Activated CD4-positive, alpha-beta T cell treated with anti-CD3 and anti-CD28 coated beads for 24 hours (primary cell): Measurements from ENCODE around the gene DPP6.

Source experiments
- DNase-seq, 2 donors: peaks; one replicate each; pipeline ENCODE4 v3.0.0-alpha.2; 2020; ENCODE audit warnings: low read depth in 2 of 2

DPP6 gene

GRCh38 chr7:154338701-154339506, 286.7 kb downstream of the DPP6 start:
- no peak for DNase-seq

GRCh38 chr7:154342971-154343633, 290.9 kb downstream of the DPP6 start:
- no peak for DNase-seq

- DNase-seq = no peak
Observed at GRCh38 chr7:154343778-154344412, 291.7 kb downstream of the DPP6 start.

- DNase-seq = no peak
Observed at GRCh38 chr7:154345093-154345492, 292.9 kb downstream of the DPP6 start.

- DNase-seq = no peak
Observed at GRCh38 chr7:154347700-154348266, 295.6 kb downstream of the DPP6 start.

GRCh38 chr7:154350892-154351291, 298.7 kb downstream of the DPP6 start:
- no peak for DNase-seq

GRCh38 chr7:154353355-154353767, 301.2 kb downstream of the DPP6 start:
- no peak for DNase-seq

- DNase-seq = no peak
Observed at GRCh38 chr7:154364170-154364569, 312.0 kb downstream of the DPP6 start.

- DNase-seq = no peak
Observed at GRCh38 chr7:154371424-154371823, 319.2 kb downstream of the DPP6 start.

GRCh38 chr7:154372011-154372601, 319.9 kb downstream of the DPP6 start:
- no peak for DNase-seq

- DNase-seq = no peak
Observed at GRCh38 chr7:154373956-154374355, 321.8 kb downstream of the DPP6 start.

- no peak for DNase-seq
Observed at GRCh38 chr7:154375956-154376355, 323.8 kb downstream of the DPP6 start.

- no peak for DNase-seq
Observed at GRCh38 chr7:154380771-154381170, 328.6 kb downstream of the DPP6 start.

- DNase-seq = no peak
Observed at GRCh38 chr7:154383045-154383444, 330.8 kb downstream of the DPP6 start.

- no peak for DNase-seq
Observed at GRCh38 chr7:154385214-154385613, 333.0 kb downstream of the DPP6 start.

GRCh38 chr7:154387252-154387651, 335.1 kb downstream of the DPP6 start:
- no peak for DNase-seq

GRCh38 chr7:154388412-154388811, 336.2 kb downstream of the DPP6 start:
- DNase-seq = no peak

- no peak for DNase-seq
Observed at GRCh38 chr7:154388999-154389398, 336.8 kb downstream of the DPP6 start.

GRCh38 chr7:154390961-154391360, 338.8 kb downstream of the DPP6 start:
- DNase-seq = no peak

GRCh38 chr7:154394804-154395203, 342.6 kb downstream of the DPP6 start:
- DNase-seq = no peak

- no peak for DNase-seq
Observed at GRCh38 chr7:154406312-154406711, 354.1 kb downstream of the DPP6 start.

GRCh38 chr7:154409703-154410311, 357.6 kb downstream of the DPP6 start:
- DNase-seq = no peak
